Calu3 (cell line): ENCODE results near the gene LDLRAP1. TPM values are rescaled to one million over a fixed set of nuclear protein-coding genes. Genes with fewer than 3 reads are reported as not detected.

Experiments
- BruUV-seq: library from RNA; stranded (reverse); fragments of 400-500 nt; replicated peaks from 2 replicates; lab custom pipeline; 2021; lab: Mats Ljungman, UMichigan
- CTCF ChIA-PET: fragments of 300-600 bp; sonication (Branson Sonifier 250); formaldehyde crosslinking; loops from one replicate; lab custom pipeline; 2022; ENCODE audit warnings: antibody characterized with exemption; lab: Charles Lee
- DNase-seq: peaks from one replicate; pipeline ENCODE4 v3.0.0; 2022
- H3K27ac Mint-ChIP-seq: one replicate; pipeline ENCODE4 v1.8.0; 2022; ENCODE audit warnings: mixed read lengths; ENCODE audit not compliant: unreplicated experiment
- H3K27me3 Mint-ChIP-seq: one replicate; pipeline ENCODE4 v1.8.0; 2022; ENCODE audit warnings: mixed read lengths; ENCODE audit not compliant: unreplicated experiment
- H3K36me3 Mint-ChIP-seq: one replicate; pipeline ENCODE4 v1.8.0; 2022; ENCODE audit warnings: mild to moderate bottlenecking, moderate library complexity, mixed read lengths; ENCODE audit not compliant: insufficient read depth, unreplicated experiment
- H3K4me1 Mint-ChIP-seq: one replicate; pipeline ENCODE4 v1.8.0; 2022; ENCODE audit warnings: mild to moderate bottlenecking, low read depth, mixed read lengths; ENCODE audit not compliant: unreplicated experiment
- H3K4me3 Mint-ChIP-seq: one replicate; pipeline ENCODE4 v1.8.0; 2022; ENCODE audit warnings: mild to moderate bottlenecking, low read depth, moderate library complexity, mixed read lengths; ENCODE audit not compliant: unreplicated experiment
- H3K9me3 Mint-ChIP-seq: one replicate; pipeline ENCODE4 v1.8.0; 2022; ENCODE audit warnings: low read depth, mixed read lengths; ENCODE audit not compliant: unreplicated experiment
- intact Hi-C: fragments of 100-400 bp; cut with micrococcal nuclease; formaldehyde crosslinking; loops from one replicate; pipeline ENCODE4 v1.10.0; 2022; ENCODE audit not compliant: unreplicated experiment
- total RNA-seq: library from RNA; stranded (reverse); gene quantifications from 2 replicates; pipeline ENCODE4 v1.2.3, GENCODE V29; 2022
- TF ChIP-seq, protein P1 (sequence below): fragments of 200-600 bp; IDR thresholded peaks from one replicate; pipeline ENCODE4 v1.8.0; 2022; ENCODE audit warnings: antibody characterized with exemption; ENCODE audit not compliant: unreplicated experiment

Gene LDLRAP1
- total RNA-seq, 1 experiment from 2014 or later = 8.3 TPM

DNA sequence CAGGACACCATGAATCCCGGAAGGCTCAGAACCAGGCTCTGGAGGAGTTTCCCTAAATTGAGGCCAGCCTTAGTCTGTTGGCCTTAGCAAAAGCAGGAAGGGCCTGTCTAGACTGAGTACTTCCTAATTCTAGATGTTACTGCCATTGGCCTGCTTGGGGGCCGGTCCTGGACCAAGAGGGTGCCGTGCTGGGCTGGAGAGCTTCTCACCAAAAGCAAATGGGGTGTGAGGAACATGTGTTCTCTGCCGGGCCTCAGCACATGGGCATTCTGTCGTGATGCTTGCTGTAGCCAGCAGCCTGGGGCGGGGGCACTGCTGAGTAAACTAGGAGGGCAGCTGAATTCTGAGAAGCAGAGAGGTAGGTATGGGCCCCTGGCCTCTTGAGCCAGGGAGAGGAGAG, 37.5 kb downstream of the LDLRAP1 start:
- no TSS peak for BruUV-seq
- no peak for DNase-seq
- Mint-ChIP-seq H3K4me1 (no peaks in the 10 kb centered on the region), H3K9me3 (no peaks in the 10 kb centered on the region), H3K27me3 (peaks cover 59% of the 10 kb centered on the region), H3K27ac (no peak overlapping the region), H3K4me3 (no peak overlapping the region), H3K36me3 (no peaks in the 10 kb centered on the region)
- TF ChIP-seq, protein P1, sequence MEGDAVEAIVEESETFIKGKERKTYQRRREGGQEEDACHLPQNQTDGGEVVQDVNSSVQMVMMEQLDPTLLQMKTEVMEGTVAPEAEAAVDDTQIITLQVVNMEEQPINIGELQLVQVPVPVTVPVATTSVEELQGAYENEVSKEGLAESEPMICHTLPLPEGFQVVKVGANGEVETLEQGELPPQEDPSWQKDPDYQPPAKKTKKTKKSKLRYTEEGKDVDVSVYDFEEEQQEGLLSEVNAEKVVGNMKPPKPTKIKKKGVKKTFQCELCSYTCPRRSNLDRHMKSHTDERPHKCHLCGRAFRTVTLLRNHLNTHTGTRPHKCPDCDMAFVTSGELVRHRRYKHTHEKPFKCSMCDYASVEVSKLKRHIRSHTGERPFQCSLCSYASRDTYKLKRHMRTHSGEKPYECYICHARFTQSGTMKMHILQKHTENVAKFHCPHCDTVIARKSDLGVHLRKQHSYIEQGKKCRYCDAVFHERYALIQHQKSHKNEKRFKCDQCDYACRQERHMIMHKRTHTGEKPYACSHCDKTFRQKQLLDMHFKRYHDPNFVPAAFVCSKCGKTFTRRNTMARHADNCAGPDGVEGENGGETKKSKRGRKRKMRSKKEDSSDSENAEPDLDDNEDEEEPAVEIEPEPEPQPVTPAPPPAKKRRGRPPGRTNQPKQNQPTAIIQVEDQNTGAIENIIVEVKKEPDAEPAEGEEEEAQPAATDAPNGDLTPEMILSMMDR = no peak
- CTCF ChIA-PET = no interaction called here
- intact Hi-C loops = no loop called here

DNA sequence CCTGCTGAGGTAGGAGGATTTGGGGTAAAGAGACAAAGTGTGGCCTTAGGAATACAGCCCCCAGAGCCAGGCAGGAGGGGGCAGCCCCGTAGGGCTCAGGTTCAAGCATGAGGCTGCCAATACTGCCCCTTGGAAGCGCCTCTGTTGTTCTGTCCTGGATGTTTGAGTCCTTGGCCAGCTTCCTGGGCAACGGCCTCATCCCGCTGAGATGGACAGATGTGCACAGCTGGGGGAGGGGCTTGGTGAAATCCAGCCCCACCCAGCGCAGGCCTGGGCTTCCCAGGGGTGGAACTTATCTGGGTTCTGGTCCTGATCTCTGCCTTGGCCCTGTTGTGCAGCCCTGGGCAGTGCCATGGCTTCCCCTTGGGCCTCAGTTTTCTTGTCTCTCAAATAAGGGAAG, 38.4 kb downstream of the LDLRAP1 start:
- no peak overlapping the region for H3K27ac Mint-ChIP-seq
- TF ChIP-seq, protein P1 = no peak
- no peak for DNase-seq
- H3K9me3 Mint-ChIP-seq = no peaks in the 10 kb centered on the region
- no peaks in the 10 kb centered on the region for H3K36me3 Mint-ChIP-seq
- peaks cover 59% of the 10 kb centered on the region for H3K27me3 Mint-ChIP-seq
- no TSS peak for BruUV-seq
- no peaks in the 10 kb centered on the region for H3K4me1 Mint-ChIP-seq
- H3K4me3 Mint-ChIP-seq = no peak overlapping the region
- intact Hi-C loops = no loop called here
- CTCF ChIA-PET = no interaction called here

DNA sequence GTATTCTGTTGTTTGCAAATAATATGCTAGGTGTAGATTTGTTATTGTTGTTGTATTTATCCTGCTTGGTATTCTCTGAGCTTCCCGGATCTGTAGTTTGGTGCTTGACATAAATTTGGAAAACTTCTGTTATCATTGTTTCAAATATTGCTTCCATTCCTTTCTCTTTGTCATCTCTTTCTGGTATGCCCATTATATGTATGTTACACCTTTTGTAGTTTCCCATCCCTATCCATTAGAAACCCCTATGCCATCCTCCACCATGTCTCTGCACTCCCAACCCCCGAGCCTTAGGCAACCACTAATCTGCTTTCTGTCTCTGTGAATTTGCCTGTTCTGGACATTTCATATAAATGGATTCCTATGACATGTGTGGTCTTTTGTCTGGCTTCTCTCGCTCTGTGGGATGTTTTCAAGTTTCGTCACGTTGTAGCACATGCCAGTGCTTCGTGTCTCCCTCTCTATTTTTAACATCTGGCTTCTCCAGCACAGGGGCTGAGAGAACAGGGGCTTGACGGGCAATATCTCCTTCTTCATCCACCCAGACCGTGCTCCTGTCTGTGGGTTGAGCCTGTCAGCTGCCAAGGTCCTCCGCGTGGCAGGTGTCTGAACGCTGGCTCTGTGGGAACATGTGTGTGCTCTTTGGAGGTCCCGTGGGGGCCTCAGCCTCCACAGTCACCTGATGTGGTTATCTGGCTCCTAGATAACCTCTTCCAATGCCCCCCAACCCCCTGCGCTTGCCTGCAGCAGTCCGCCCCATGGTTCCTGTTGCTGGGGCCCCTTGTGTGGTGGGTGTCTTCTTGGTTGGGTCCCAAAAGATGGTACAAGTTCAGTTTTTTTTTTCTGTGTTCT, 40.3 kb downstream of the LDLRAP1 start:
- CTCF ChIA-PET = interaction anchor here (0.7 kb wide), 1 partner anchor 287 kb away, joined by 3 read pairs; no protein-coding TSS in a partner anchor
- Mint-ChIP-seq H3K4me1 (no peaks in the 10 kb centered on the region), H3K27ac (no peak overlapping the region), H3K9me3 (no peaks in the 10 kb centered on the region), H3K27me3 (peaks cover 44% of the 10 kb centered on the region), H3K36me3 (no peaks in the 10 kb centered on the region), H3K4me3 (no peak overlapping the region)
- TF ChIP-seq, protein P1 = no peak
- intact Hi-C loops = no loop called here
- no TSS peak for BruUV-seq
- no peak for DNase-seq

DNA sequence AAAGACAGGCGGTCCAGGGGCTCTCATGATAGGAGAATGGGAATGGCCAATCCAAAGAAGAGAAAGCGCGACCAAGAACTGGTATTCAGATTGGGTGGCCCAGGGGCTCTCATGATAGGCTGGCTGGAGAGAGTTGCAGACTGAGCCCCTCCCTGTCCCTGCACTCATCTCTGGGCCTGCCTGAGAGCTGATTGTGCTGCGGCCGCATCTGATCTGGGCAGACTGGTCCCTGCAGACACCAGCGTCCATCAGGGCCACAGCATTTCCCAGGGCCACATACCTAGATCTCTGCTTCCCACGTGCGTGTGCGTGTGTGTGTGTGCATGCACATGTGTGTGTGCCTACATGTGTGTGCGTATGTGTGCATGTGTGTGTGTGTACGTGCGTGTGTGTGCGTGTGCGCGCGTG, 42.8 kb downstream of the LDLRAP1 start:
- Mint-ChIP-seq H3K4me3 (no peak overlapping the region), H3K9me3 (no peaks in the 10 kb centered on the region), H3K36me3 (no peaks in the 10 kb centered on the region), H3K27ac (no peak overlapping the region), H3K27me3 (peaks cover 29% of the 10 kb centered on the region), H3K4me1 (no peaks in the 10 kb centered on the region)
- no TSS peak for BruUV-seq
- intact Hi-C loops = no loop called here
- TF ChIP-seq, protein P1 = no peak
- no peak for DNase-seq
- CTCF ChIA-PET = no interaction called here
